GM18867 (cell line): ENCODE results near the gene PGM3.

Experiments
- ATAC-seq: cut with Tn5 transposase; IDR thresholded peaks from one replicate; pipeline ENCODE4 v1.9.1; 2021; ENCODE audit warnings: mild to moderate bottlenecking, moderate library complexity; ENCODE audit not compliant: unreplicated experiment

The PGM3 gene

DNA sequence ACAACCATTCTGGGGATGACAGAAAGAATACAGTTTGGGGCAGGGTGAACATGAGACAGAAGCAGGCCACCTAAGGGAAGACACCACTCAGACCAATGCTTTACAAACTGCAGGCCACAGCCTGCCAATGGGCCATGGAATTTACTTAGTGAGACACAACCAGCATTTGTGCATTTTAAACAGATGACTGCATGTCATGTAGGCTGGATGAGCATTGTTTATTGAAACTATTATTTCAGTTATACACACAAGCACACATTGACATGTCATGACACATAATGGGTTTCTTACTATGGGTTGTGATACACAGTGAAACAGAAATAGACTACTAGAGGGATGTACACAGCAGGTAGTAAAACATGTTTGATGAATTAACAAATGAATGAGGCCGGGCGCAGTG is 8.0 kb downstream of the PGM3 start:
- ATAC-seq, result no peak

GRCh38 chr6:83183082-83183828 is 9.8 kb downstream of the PGM3 start:
- no peak for ATAC-seq

GRCh38 chr6:83182114-83182513 is 11.0 kb downstream of the PGM3 start:
- no peak for ATAC-seq

DNA sequence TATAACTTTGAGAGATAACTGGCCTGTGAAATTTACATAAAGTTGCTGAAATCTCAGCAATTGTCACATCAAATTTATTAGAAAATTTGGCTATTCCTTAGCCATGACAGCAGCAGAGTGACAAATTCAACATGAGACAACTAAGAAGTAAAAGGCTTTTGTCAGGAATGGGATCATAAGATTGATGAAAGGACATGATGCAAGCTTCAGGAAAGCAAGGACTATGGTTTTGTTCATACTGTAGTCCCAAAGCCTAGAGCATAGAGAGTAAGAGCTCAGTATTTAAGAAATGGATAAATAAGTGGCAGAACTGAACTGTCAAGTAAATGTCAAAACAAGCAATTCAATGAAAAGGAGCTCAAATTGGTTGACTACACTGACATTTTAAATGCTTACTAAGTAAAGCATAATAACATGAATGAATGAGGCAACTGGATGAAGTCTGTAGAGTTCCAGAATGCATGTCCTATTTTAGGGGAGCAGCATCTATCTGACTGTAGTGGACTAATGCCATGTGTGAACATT is 12.6 kb downstream of the PGM3 start:
- ATAC-seq, result no peak

- ATAC-seq, result no peak
Observed at GRCh38 chr6:83176246-83176645, 16.8 kb downstream of the PGM3 start.

DNA sequence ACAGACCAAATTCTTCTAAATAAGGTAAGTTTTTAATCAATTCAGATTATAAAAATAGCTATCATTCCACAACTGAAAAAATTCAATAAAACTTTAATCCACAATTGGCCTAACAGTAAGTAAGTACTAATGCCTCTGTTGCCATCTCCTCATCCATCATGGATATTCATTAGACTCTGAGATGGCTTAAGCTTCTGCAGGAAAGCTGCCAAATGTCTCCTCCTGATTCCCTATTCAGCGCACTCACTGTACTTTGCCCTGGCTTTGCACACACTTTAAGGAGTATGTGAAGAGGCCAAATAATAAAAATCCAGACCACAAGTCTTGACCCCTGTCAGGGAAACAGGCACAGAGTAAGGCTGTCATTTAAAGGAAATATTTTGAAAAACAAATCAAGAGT is 23.6 kb downstream of the PGM3 start:
- no peak for ATAC-seq

- no peak for ATAC-seq
Observed at GRCh38 chr6:83169106-83169505, 24.0 kb downstream of the PGM3 start.

DNA sequence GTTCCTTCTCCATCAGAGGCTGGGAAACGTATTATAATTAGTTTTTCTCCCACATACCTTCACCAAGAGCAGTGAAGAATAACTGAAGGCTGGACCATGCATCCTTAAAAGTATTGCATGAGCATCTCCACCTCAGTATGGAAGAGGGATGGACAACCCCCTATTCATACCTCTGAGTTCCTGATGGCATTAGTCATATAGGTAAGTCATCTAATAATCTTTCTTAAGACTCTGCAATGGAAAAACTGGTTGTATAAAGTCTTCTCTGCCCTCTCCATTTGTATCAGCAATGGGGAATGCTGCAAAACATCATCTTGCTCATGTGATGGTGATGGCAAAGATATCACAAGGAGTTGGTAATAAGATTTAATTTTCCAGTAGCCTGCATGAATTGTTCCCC is 24.5 kb downstream of the PGM3 start:
- ATAC-seq, result no peak

DNA sequence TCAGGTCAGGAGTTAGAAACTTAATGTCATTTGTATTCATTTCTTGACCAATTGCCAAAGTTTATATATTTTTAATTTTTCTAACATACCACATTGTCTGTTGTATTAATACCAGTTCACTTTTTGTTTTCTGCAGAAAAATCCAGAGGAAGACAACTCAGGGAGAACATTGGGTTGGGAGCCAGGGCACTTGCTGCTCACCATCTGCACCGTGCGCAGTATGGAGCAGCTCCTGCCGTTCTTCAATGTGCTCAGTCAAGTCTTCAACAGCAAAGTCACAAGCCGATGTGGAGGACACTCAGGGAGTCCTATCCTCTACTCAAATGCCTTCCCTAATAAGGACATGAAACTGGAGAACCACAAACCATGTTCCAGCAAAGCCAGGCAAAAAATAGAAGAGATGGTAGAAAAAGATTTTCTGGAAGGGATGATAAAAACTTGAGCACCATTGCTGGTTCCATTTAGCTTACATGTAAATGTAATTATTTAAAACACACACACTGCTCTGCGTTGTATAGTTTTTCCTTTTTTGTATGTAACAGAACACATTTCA is 25.3 kb downstream of the PGM3 start:
- ATAC-seq, result no peak

DNA sequence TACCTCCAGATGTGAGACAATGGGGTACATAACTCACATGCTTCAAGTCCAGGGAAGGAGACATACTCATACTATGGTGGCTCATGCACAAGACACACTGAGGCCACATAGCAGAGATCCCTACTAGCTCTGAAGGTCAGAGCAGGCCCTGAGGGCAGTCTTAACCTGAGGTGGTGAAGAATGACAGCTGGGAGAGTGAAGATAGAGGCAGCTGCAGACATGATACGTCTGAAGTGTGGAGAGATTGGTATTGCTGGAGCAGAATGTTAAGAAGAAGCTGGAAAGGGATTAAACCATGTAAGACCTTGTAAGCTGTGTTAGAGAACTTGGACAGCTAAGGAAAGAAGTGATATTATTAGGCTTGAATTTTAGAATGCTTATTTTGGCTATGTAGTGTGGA is 32.9 kb downstream of the PGM3 start:
- no peak for ATAC-seq

- no peak for ATAC-seq
Observed at GRCh38 chr6:83155794-83156193, 37.3 kb downstream of the PGM3 start.

DNA sequence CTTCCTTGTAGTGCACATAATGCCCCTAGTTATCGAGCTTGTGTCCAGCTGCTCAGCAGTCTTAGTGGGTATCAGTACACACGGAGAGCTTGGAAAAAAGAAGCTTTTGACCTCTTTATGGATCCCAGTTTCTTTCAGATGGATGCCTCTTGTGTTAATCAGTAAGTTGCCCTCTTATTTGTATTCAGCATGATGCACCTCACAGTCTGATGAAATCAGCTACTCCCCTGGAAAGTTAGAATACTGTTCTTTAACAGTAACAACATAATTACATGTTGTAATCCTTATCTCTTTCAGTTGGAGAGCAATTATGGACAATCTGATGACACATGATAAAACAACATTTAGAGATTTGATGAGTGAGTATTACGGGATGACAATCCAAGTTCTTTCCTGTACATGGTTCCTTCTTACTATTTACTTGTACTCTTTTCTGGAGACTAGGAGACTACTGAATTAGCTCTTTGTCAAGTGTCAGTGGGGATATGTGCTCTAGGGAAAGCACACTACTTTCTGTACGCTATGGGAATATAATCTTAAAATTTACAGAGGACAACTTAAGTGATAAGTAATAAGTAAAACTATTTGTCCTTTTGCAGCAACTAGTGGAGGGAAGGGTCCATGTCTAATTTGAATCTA is 39.1 kb downstream of the PGM3 start:
- no peak for ATAC-seq

DNA sequence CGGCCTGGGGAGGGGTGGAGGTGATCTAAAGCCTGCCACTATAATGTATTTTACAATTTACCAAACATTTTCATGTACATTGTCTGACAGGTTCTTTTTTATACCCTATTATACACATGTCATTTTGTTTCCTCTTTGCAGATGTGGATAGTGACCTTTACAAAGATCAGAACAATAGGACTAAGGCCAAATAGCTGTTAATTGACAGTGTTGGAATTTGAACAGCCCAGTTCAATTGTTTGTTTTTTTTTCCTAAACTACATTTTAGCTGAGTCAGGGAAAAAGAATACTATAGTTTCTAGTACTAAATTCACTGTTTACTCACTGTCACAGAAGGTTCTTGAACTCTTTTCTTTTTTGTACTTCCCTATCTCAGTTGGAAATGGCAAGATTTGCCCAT is 40.2 kb downstream of the PGM3 start:
- no peak for ATAC-seq

- no peak for ATAC-seq
Observed at GRCh38 chr6:83151114-83151513, 42.0 kb downstream of the PGM3 start.

DNA sequence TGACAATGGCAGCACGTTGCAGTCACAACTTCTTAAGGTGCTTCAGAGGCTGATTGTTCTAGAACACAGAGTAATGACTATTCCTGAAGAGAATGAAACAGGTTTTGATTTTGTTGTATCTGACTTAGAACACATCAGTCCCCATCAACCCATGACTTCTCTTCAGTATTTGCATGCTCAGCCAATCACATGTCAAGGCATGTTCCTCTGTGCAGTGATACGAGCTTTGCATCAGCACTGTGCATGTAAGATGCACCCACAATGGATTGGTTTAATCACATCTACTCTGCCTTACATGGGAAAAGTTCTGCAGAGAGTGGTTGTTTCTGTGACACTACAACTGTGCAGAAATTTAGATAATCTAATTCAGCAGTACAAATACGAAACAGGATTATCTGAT is 54.3 kb downstream of the PGM3 start:
- no peak for ATAC-seq

- ATAC-seq, result no peak
Observed at GRCh38 chr6:83138118-83138722, 54.8 kb downstream of the PGM3 start.

GRCh38 chr6:83132121-83132520 is 60.9 kb downstream of the PGM3 start:
- no peak for ATAC-seq

DNA sequence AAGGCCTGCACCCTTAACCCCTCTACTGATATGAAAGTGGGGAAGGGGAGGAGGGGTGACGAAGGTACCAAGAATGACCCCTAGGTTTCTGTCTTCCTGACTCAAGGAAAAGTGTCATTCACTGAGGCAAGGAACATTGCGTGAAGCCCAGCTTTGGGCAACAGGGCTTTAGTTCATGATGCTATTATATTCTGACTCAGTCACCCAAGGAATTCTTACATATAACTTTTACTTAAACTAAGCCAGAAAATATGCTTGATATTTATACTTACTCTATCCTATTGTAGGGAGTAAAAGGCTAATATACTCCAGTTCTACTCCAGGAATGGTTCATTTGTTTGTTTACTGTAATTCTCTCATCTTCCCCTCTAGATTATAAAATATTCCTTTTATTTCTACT is 65.1 kb downstream of the PGM3 start:
- ATAC-seq, result no peak

GRCh38 chr6:83127258-83127657 is 65.8 kb downstream of the PGM3 start:
- ATAC-seq, result no peak

GRCh38 chr6:83126807-83127206 is 66.3 kb downstream of the PGM3 start:
- no peak for ATAC-seq

DNA sequence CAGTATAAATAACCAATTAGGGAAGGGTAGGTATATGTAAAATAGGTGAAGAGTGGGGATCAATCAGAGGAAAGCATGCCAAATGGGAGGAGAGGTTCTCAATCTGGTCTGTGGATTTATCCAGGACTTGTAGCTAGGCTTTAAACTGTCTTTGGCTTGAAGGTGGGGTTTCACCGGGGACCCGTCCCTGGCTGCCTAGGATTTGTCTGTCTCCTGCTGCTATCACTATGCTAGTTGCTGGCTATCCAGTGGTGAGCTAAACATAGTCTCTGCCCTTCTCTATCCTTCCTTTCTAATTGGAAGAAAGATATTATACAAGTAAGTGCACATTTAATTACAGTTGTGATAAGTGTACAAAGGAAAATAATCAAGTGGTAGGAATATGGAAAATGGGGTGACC is 66.8 kb downstream of the PGM3 start:
- no peak for ATAC-seq

DNA sequence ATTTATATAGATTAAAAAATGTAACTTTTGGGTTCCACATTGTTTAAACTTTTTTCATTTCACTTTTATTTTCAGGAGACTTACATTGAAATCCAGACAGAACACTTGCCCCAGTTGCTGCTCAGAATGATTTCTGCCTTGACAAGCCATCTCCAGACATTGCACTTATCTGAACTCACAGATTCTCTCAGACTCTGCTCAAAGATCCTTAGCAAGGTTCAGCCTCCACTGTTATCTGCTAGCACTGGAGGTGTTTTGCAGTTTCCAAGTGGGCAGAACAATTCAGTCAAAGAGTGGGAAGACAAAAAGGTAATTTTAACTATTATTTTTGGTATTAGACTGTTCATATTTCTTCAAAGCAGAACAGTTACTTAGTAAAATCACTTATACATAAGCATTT is 67.6 kb downstream of the PGM3 start:
- no peak for ATAC-seq
